ENCODE results near the gene DPP7. TPM values are rescaled to one million over a fixed set of nuclear protein-coding genes. Genes with fewer than 3 reads are reported as not detected.
"Not testable (repeated sequence)": the region's sequence is repeated elsewhere in the genome, so short reads cannot be mapped to it uniquely, and the experiment has no call there.

The DPP7 gene
- total RNA-seq, 1 donor from 2014 or later: 38.3 TPM

- DNase-seq (ENCODE audit: low spot score in 2 of 2) (no peak), FAIRE-seq (no peak)
Observed at GRCh38 chr9:137134191-137134590, 19.7 kb upstream of the DPP7 start.

- no peak for FAIRE-seq
- no peak for DNase-seq (ENCODE audit: low spot score in 2 of 2)
Observed at GRCh38 chr9:137130176-137130755, 15.7 kb upstream of the DPP7 start.

GRCh38 chr9:137129456-137130175 lies 15.1 kb upstream of the DPP7 start:
- FAIRE-seq: no peak
- DNase-seq (ENCODE audit: low spot score in 2 of 2): peak; percentile 90 to 92

- no peak for DNase-seq (ENCODE audit: low spot score in 2 of 2)
- no peak for FAIRE-seq
Observed at GRCh38 chr9:137128862-137129455, 14.4 kb upstream of the DPP7 start.

GRCh38 chr9:137128158-137128861 lies 13.8 kb upstream of the DPP7 start:
- FAIRE-seq (no peak), DNase-seq (ENCODE audit: low spot score in 2 of 2) (no peak)

- FAIRE-seq (no peak), DNase-seq (ENCODE audit: low spot score in 2 of 2) (no peak)
Observed at GRCh38 chr9:137127301-137128157, 13.0 kb upstream of the DPP7 start.

- no peak for FAIRE-seq
- DNase-seq (ENCODE audit: low spot score in 2 of 2): no peak
Observed at GRCh38 chr9:137126786-137127185, 12.3 kb upstream of the DPP7 start.

- not testable (repeated sequence) for FAIRE-seq; DNase-seq (ENCODE audit: low spot score in 2 of 2)
Observed at GRCh38 chr9:137123952-137124462, 9.5 kb upstream of the DPP7 start.

- DNase-seq (ENCODE audit: low spot score in 2 of 2) (no peak), FAIRE-seq (no peak)
Observed at GRCh38 chr9:137123468-137123837, 8.9 kb upstream of the DPP7 start.

- not testable (repeated sequence) for FAIRE-seq
Observed at GRCh38 chr9:137122796-137123467, 8.4 kb upstream of the DPP7 start.

GRCh38 chr9:137121927-137122795 lies 7.6 kb upstream of the DPP7 start:
- DNase-seq (ENCODE audit: low spot score in 2 of 2); FAIRE-seq: not testable (repeated sequence)

More at GRCh38 chr9:137122796-137123467, 8.4 kb upstream of the DPP7 start:
- DNase-seq (ENCODE audit: low spot score in 2 of 2): not testable (repeated sequence)

- DNase-seq (ENCODE audit: low spot score in 2 of 2); FAIRE-seq: not testable (repeated sequence)
Observed at GRCh38 chr9:137118092-137118603, 3.6 kb upstream of the DPP7 start.

- DNase-seq (ENCODE audit: low spot score in 2 of 2) (no peak), FAIRE-seq (no peak)
Observed at GRCh38 chr9:137117269-137117731, 2.8 kb upstream of the DPP7 start.

GRCh38 chr9:137116728-137117127 lies 2.2 kb upstream of the DPP7 start:
- no peak for DNase-seq (ENCODE audit: low spot score in 2 of 2)
- no peak for FAIRE-seq

GRCh38 chr9:137116027-137116507 lies 1.5 kb upstream of the DPP7 start:
- no peak for DNase-seq (ENCODE audit: low spot score in 2 of 2)
- FAIRE-seq: no peak

- no peak for FAIRE-seq
Observed at GRCh38 chr9:137115394-137116026, 977 bp upstream of the DPP7 start.

GRCh38 chr9:137114220-137114612 lies 317 bp downstream of the DPP7 start:
- DNase-seq (ENCODE audit: low spot score in 2 of 2) (no peak), FAIRE-seq (no peak)

More at GRCh38 chr9:137115394-137116026, 977 bp upstream of the DPP7 start:
- DNase-seq (ENCODE audit: low spot score in 2 of 2): no peak
